GM23338 (cell line): ENCODE measurements around the gene FLNB.

Source experiments
- CREB1 ChIP-seq: fragments of 250-450 bp; sonication (Bioruptor Pico); IDR thresholded peaks from 2 replicates; pipeline ENCODE4 v1.5.0; 2020; ENCODE audit warnings: low read depth, mild to moderate bottlenecking, moderate library complexity
- EZH2 ChIP-seq: fragments of 200-600 bp; sonication (generic); IDR thresholded peaks from one replicate; pipeline ENCODE4 v1.8.0; 2017; ENCODE audit warnings: antibody characterized with exemption, mild to moderate bottlenecking, low read depth; ENCODE audit not compliant: unreplicated experiment
- EZH2phosphoT487 ChIP-seq: fragments of 200-600 bp; sonication (generic); IDR thresholded peaks from one replicate; pipeline ENCODE4 v1.8.1; 2018; ENCODE audit warnings: antibody characterized with exemption; ENCODE audit not compliant: unreplicated experiment
- JUNB ChIP-seq: IDR thresholded peaks from one replicate; pipeline ENCODE4 v1.6.1; 2016; ENCODE audit warnings: antibody characterized with exemption; ENCODE audit not compliant: unreplicated experiment
- POLR2AphosphoS5 ChIP-seq: IDR thresholded peaks from 2 replicates; pipeline ENCODE4 v1.6.1; 2016; ENCODE audit warnings: antibody characterized with exemption, low read depth
- REST ChIP-seq: IDR thresholded peaks from one replicate; pipeline ENCODE4 v1.6.1; 2018; ENCODE audit warnings: antibody characterized with exemption; ENCODE audit not compliant: unreplicated experiment
- STAT1 ChIP-seq: IDR thresholded peaks from one replicate; pipeline ENCODE4 v1.6.1; 2016; ENCODE audit warnings: antibody characterized with exemption; ENCODE audit not compliant: unreplicated experiment
- ZNF114 ChIP-seq: fragments of 250-450 bp; sonication (Bioruptor Pico); IDR thresholded peaks from 2 replicates; pipeline ENCODE4 v1.5.0; 2020; ENCODE audit warnings: mild to moderate bottlenecking, moderate library complexity
- TF ChIP-seq, protein P1 (sequence below), 2 experiments: fragments of 200-600 bp in 1 of 2; sonication (generic) in 1 of 2; conservative IDR thresholded peaks; 2 replicates each; pipeline versions ENCODE4 v1.5.1 to v1.6.1; 2016 to 2017; ENCODE audit warnings: antibody characterized with exemption in 2 of 2, low read depth in 2 of 2, mild to moderate bottlenecking in 2 of 2, moderate library complexity in 1 of 2
- TF ChIP-seq, protein P2 (sequence below): IDR thresholded peaks from 2 replicates; pipeline ENCODE4 v1.6.1; 2016; ENCODE audit warnings: antibody characterized with exemption

- TF ChIP-seq, protein P1, sequence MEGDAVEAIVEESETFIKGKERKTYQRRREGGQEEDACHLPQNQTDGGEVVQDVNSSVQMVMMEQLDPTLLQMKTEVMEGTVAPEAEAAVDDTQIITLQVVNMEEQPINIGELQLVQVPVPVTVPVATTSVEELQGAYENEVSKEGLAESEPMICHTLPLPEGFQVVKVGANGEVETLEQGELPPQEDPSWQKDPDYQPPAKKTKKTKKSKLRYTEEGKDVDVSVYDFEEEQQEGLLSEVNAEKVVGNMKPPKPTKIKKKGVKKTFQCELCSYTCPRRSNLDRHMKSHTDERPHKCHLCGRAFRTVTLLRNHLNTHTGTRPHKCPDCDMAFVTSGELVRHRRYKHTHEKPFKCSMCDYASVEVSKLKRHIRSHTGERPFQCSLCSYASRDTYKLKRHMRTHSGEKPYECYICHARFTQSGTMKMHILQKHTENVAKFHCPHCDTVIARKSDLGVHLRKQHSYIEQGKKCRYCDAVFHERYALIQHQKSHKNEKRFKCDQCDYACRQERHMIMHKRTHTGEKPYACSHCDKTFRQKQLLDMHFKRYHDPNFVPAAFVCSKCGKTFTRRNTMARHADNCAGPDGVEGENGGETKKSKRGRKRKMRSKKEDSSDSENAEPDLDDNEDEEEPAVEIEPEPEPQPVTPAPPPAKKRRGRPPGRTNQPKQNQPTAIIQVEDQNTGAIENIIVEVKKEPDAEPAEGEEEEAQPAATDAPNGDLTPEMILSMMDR (conservative IDR thresholded peaks at IDR 0.05; ENCODE audit: low read depth in 2 of 2): no peak
- TF ChIP-seq EZH2: no peak
- TF ChIP-seq CREB1 (CRISPR knock-in tag): no peak
- TF ChIP-seq REST: no peak
- TF ChIP-seq POLR2AphosphoS5: no peak
- TF ChIP-seq, protein P2, sequence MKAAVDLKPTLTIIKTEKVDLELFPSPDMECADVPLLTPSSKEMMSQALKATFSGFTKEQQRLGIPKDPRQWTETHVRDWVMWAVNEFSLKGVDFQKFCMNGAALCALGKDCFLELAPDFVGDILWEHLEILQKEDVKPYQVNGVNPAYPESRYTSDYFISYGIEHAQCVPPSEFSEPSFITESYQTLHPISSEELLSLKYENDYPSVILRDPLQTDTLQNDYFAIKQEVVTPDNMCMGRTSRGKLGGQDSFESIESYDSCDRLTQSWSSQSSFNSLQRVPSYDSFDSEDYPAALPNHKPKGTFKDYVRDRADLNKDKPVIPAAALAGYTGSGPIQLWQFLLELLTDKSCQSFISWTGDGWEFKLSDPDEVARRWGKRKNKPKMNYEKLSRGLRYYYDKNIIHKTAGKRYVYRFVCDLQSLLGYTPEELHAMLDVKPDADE: no peak
- no peak for TF ChIP-seq STAT1
- no peak for TF ChIP-seq EZH2phosphoT487
- no peak for TF ChIP-seq JUNB
- no peak for TF ChIP-seq ZNF114
Observed at GRCh38 chr3:58184309-58184981, 176.2 kb downstream of the FLNB start.
